GM12875 (cell line): ENCODE data around the gene GPR78.

Experiments used
- H3K4me3 ChIP-seq: one replicate; pipeline ENCODE4 v1.5.1; 2011; ENCODE audit warnings: low read depth, low read length, control low read depth
- CTCF ChIP-seq: IDR thresholded peaks from 2 replicates; pipeline ENCODE4 v1.5.1; 2011; ENCODE audit warnings: low read depth, mild to moderate bottlenecking, control low read depth, inconsistent platforms, low read length, moderate library complexity, borderline replicate concordance; ENCODE audit not compliant: insufficient read depth

GPR78 gene

GRCh38 chr4:8541981-8542715 is 38.0 kb upstream of the GPR78 start:
- TF ChIP-seq CTCF: no peak
- H3K4me3 ChIP-seq: no peak overlapping the region

DNA sequence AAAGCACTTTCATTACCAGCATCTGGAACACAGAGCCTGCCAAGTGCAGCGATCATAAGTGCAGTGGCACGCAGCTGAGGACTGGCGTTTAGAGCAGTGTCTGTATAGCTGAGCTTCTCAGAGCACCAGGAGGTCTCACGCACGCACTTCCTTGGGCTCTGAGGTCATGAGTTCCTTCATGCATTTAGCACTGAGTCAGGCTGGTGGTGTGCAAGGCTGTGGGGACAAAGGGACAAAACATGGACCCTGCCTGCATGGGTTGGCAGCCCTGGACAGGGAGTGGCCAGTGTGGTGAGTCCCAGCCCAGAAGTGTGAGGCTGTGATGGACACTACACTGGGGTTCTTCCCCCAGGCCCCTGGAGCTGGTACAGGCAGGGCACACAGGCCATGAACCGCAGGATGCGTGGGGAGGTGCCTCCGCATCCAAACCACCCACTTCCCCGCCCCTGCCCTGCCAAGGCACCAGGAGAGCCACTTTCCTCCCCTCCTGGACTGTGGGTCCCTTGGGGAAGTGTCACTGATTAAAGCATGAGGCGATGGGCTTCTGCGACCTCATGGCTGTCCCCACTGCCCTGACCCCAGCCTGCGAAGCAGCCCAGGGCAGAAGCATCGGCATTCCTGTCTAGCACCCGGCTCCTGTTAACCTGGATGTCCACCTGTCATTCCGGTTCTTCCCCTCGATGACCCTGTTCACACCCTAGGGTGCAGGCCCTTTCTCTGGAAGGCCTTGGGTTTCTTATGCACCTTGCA is 37.2 kb upstream of the GPR78 start:
- no peak overlapping the region for H3K4me3 ChIP-seq
- no peak for TF ChIP-seq CTCF

DNA sequence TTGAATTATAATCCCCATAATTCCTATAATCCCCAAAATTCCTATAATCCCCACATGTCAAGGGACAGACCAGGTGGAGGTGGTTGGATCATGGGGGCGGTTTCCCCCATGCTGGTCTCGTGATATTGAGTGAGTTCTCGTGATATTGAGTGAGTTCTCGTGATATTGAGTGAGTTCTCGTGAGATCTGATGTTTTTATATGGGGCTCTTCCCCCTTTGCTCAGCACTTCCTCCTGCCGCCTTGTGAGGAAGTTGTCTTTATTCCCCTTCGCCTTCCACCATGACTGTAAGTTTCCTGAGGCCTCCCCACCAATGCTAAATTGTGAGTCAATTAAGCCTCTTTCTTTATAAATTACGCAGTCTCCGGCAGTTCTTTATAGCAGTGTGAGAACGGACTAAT is 36.6 kb upstream of the GPR78 start:
- H3K4me3 ChIP-seq: no peak overlapping the region
- TF ChIP-seq CTCF: no peak

DNA sequence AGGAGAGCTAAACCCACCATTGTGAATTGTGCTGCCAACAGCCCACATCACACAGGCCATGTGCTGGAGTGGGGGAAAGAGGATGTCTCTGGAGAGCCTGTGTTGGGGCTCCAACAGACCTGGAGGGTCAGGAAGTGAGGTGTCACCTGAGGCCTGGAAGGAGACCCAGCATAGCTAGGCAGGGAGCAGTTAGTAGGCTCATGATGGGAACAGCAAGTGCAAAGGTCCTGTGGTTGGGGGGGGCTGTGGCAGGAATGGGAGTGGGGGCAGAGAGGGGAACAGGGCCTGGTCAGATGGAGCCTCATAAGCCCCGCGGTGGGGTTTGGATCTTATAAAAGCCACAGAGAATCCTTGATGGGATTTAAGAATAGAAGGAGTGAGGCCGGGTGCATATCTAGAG is 35.9 kb upstream of the GPR78 start:
- TF ChIP-seq CTCF: no peak
- no peak overlapping the region for H3K4me3 ChIP-seq

GRCh38 chr4:8544741-8545438 is 35.3 kb upstream of the GPR78 start:
- H3K4me3 ChIP-seq: no peak overlapping the region
- TF ChIP-seq CTCF: no peak

DNA sequence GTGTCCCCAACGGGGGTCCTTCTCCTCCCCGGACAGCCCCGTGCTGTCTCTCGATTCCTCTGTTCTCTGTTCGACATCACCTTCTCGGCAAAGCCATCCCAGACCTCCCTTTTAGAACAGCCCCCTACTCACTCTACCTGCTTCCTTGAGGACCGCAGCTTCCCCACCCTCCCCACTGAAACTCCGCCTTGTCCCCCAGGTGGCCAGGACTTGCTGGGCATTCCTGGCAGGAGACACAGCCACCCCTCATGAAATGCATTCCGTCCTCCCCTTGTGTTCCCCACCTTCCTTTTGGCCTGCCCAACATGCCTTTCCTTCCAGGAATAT is 34.8 kb upstream of the GPR78 start:
- no peak for TF ChIP-seq CTCF
- H3K4me3 ChIP-seq: no peak overlapping the region

GRCh38 chr4:8546766-8547107 is 33.5 kb upstream of the GPR78 start:
- no peak overlapping the region for H3K4me3 ChIP-seq
- no peak for TF ChIP-seq CTCF
